Loucy (cell line): ENCODE data around the gene HSBP1L1.

Experiments used
- EZH2phosphoT487 ChIP-seq: fragments of 200-600 bp; IDR thresholded peaks from 2 replicates; pipeline ENCODE4 v1.6.1; 2018; ENCODE audit warnings: antibody characterized with exemption, mild to moderate bottlenecking, moderate library complexity, borderline replicate concordance
- TF ChIP-seq, protein P1 (sequence below): fragments of 200-600 bp; sonication (generic); conservative IDR thresholded peaks from 2 replicates; pipeline ENCODE4 v1.5.1; 2014; ENCODE audit warnings: mild to moderate bottlenecking, antibody characterized with exemption, low read length

GRCh38 chr18:79975985-79976680 lies 11.7 kb downstream of the HSBP1L1 start:
- TF ChIP-seq, protein P1, sequence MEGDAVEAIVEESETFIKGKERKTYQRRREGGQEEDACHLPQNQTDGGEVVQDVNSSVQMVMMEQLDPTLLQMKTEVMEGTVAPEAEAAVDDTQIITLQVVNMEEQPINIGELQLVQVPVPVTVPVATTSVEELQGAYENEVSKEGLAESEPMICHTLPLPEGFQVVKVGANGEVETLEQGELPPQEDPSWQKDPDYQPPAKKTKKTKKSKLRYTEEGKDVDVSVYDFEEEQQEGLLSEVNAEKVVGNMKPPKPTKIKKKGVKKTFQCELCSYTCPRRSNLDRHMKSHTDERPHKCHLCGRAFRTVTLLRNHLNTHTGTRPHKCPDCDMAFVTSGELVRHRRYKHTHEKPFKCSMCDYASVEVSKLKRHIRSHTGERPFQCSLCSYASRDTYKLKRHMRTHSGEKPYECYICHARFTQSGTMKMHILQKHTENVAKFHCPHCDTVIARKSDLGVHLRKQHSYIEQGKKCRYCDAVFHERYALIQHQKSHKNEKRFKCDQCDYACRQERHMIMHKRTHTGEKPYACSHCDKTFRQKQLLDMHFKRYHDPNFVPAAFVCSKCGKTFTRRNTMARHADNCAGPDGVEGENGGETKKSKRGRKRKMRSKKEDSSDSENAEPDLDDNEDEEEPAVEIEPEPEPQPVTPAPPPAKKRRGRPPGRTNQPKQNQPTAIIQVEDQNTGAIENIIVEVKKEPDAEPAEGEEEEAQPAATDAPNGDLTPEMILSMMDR = no peak
- TF ChIP-seq EZH2phosphoT487 = no peak
